ENCODE data around the gene THBS3.

The THBS3 gene

DNA sequence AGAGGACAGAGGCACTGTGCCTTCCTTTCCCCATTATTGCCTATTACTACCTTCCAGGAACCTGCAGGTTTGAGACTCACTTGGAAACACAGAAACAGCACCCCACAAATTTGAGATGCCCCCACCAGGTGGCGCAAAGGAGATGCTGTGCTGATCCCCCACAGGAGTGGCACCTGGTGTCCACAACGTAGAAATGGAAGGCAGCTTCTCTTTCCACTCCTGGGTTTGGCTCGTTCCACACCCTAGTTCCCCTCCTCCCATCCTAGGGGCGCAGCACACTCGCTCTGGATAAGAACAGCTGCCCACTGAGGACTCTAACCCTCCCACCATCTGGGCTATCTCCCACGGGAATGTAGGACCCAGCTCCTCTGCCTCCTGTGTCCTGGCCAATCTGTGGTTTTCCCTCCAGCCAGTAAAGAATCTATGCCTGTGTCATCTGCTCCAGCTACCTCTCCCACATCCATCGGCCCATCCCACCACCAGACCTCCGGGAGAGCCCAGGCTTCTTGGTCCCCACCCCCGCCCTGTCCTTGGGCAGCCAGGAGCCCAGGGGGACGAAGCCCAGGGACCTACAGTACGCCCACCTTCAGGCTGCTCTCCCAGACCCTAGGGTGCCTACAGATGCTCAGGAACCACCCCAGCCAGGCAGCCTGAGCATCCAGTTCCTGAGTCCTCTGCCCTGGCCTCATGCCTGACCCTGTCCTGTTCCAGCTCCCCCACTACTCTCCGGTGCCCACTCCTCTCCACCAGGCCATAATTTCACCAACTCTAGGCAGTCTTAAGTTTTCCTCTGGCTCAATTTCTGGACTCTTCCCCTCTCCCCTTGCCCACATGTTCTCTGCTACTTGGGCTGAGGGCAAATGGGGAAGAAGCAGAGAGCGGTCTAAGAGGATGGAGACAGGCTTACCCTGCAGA lies 549 bp downstream of the THBS3 start:
- peak overlapping the region; percentile 87 for H3K27ac Mint-ChIP-seq
- H3K36me3 Mint-ChIP-seq (ENCODE audit: low read depth), result peaks cover 7% of the 10 kb centered on the region
- peaks cover 25% of the 10 kb centered on the region for H3K4me1 Mint-ChIP-seq (ENCODE audit: low read depth)
- H3K9me3 Mint-ChIP-seq, result no peaks in the 10 kb centered on the region
- peak; percentile 82 for DNase-seq (ENCODE audit: low spot score)
- peak overlapping the region; percentile 72 for H3K4me3 Mint-ChIP-seq
- no peaks in the 10 kb centered on the region for H3K27me3 Mint-ChIP-seq (ENCODE audit: low read depth)

DNA sequence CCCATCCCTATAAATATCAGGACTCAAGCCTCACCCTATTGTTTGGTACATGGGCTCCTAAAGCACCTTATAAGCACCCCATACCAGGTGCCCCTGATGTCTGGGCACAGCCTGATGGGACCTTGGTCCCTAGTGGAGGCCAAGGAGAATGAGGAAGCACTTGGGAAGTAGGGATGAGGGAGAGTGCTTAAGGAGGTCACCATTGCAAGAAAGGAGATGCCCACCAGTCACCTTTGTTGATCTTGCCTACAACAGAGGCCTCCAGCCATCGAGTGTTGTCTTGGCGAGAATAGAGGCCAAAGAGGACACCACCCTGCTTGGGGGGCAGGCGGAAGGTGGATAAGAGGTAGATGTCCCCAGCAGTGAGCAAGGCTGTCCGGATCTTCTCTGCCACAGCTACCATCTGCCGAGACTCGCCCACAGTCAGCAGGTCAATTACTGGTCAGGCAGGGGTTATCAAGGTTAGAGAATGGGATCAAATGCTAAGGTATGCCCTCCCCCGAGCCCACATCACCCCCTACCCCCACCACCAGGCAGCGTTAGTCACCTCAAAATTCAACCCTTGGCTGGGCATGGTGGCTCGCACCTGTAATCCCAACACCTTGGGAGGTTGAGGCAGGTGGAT lies 1.6 kb downstream of the THBS3 start:
- Mint-ChIP-seq H3K4me3 (no peak overlapping the region), H3K27ac (no peak overlapping the region), H3K36me3 (ENCODE audit: low read depth) (peaks cover 3% of the 10 kb centered on the region), H3K27me3 (ENCODE audit: low read depth) (no peaks in the 10 kb centered on the region), H3K4me1 (ENCODE audit: low read depth) (peaks cover 25% of the 10 kb centered on the region), H3K9me3 (no peaks in the 10 kb centered on the region)
- no peak for DNase-seq (ENCODE audit: low spot score)

DNA sequence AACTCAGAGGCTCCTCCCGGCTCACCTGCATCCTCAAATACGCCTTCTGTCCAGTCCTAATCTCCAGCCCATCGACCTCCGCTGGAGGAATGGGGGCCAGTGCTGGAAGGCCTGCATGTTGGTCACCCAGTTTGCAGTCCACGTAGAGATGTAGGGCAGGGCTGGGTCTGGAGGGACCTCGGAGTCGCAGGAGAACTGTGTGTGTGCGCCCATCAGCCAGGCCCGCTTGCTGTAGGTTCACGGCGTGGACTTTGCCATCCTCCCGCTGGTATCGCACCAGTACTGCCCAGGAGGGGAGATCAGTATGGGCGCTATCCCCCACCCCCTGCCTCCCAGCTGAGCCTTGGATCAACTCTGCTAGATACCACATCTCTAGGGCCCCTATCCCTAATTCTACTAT lies 2.7 kb downstream of the THBS3 start:
- no peak overlapping the region for H3K4me3 Mint-ChIP-seq
- no peak overlapping the region for H3K27ac Mint-ChIP-seq
- H3K36me3 Mint-ChIP-seq (ENCODE audit: low read depth), result no peaks in the 10 kb centered on the region
- H3K9me3 Mint-ChIP-seq, result no peaks in the 10 kb centered on the region
- peaks cover 18% of the 10 kb centered on the region for H3K4me1 Mint-ChIP-seq (ENCODE audit: low read depth)
- no peak for DNase-seq (ENCODE audit: low spot score)
- no peaks in the 10 kb centered on the region for H3K27me3 Mint-ChIP-seq (ENCODE audit: low read depth)

DNA sequence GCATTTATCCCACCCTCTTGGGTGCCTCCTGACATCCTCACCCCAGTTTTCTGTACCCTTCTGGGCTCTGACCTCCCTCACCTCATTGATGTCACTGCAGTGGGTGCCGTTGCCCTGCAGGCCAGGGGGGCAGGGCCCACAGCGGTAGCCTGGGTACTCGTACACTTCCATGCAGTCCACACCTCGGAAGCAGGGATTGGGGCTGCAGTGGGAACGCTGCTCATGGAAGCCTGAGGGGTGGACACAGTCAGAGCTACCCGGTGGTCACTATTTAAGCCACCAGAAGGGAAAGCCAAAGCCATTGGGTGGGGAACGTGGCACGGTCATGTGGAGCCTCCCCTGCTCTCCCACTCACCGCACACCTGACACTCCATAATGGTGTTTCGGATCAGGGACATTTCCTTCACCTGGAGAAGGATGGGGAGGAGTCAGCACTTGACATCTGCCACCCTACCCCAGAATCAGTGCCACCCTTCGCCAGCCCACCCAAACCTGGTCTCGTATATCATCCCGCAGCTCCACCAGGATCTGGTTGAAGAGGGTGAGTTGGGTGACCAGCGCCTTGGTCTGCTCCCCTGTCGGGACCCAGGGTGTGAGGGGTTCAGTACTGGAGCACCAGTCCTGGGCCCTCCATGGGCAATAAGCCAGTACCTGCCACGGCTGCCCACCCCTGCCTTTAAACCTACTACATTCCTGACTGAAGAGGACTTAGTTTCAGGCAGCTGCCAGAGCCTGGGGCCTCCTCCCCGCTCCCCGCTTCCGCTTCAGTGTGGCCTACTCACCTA lies 4.8 kb downstream of the THBS3 start:
- H3K4me3 Mint-ChIP-seq, result no peak overlapping the region
- H3K27me3 Mint-ChIP-seq (ENCODE audit: low read depth), result no peaks in the 10 kb centered on the region
- H3K9me3 Mint-ChIP-seq, result no peaks in the 10 kb centered on the region
- H3K27ac Mint-ChIP-seq, result peak overlapping the region; percentile 51
- H3K4me1 Mint-ChIP-seq (ENCODE audit: low read depth), result peaks cover 10% of the 10 kb centered on the region
- H3K36me3 Mint-ChIP-seq (ENCODE audit: low read depth), result no peaks in the 10 kb centered on the region
- no peak for DNase-seq (ENCODE audit: low spot score)

DNA sequence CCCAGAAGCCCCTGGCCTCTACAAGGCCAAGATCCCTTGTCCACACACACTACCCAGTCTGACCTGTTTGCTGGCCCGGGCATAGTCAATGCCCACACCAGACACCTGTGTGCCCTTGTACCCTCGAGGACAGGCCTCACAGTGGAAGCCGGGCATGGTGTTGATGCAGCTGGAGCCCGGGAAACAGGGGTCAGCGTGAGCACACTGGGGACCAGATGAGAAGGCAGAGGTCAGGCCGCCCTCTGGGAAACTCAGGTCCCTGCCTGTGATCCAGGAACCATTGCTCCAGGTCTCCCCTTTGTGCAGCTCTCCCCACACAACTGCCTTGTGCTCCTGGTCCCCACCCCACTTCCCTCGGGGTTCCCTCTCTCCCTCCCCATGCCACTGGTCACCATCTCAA lies 5.5 kb downstream of the THBS3 start:
- Mint-ChIP-seq H3K4me1 (ENCODE audit: low read depth) (peaks cover 5% of the 10 kb centered on the region), H3K27ac (no peak overlapping the region), H3K27me3 (ENCODE audit: low read depth) (no peaks in the 10 kb centered on the region), H3K36me3 (ENCODE audit: low read depth) (no peaks in the 10 kb centered on the region), H3K4me3 (no peak overlapping the region), H3K9me3 (no peaks in the 10 kb centered on the region)
- no peak for DNase-seq (ENCODE audit: low spot score)

DNA sequence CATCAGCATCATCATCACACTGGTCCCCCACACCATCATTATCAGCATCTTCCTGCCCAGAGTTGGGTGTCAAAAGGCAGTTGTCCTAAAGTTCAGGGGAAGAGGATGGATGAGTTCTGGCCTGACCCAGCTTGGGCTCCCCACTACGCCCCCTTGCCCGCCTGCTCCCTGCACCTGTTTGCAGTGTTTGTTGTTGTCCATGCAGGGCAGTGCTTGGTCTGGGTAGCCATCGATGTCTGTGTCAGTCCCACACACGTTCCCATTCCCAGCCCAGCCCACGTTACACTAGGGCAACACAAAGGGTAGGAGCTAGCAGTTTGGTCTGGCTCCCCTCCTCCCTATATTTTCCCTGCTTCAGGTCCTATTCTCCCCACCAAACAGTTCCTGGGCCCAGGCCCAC lies 6.8 kb downstream of the THBS3 start:
- no peak overlapping the region for H3K27ac Mint-ChIP-seq
- DNase-seq (ENCODE audit: low spot score), result no peak
- no peaks in the 10 kb centered on the region for H3K4me1 Mint-ChIP-seq (ENCODE audit: low read depth)
- no peaks in the 10 kb centered on the region for H3K27me3 Mint-ChIP-seq (ENCODE audit: low read depth)
- no peak overlapping the region for H3K4me3 Mint-ChIP-seq
- H3K36me3 Mint-ChIP-seq (ENCODE audit: low read depth), result peaks cover 6% of the 10 kb centered on the region
- no peaks in the 10 kb centered on the region for H3K9me3 Mint-ChIP-seq

DNA sequence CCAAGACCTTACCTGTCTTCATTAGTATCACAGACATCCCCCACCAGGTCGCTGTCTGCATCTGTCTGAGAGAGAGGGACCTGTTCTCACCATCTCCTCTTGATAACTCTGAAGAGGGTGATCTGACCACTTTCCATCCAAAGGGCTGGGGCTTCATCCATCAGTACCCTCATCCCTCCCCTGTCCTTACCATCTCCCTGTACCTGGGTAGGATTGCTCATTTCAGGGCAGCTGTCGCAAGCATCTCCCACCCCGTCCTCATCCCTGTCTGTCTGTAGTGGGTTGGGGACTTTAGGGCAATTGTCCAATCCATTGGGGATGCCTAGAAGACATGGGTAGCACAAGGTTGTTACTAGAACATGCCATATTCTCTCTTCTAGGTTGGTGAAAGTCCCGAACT lies 7.9 kb downstream of the THBS3 start:
- H3K4me1 Mint-ChIP-seq (ENCODE audit: low read depth), result peaks cover 6% of the 10 kb centered on the region
- DNase-seq (ENCODE audit: low spot score), result no peak
- H3K4me3 Mint-ChIP-seq, result no peak overlapping the region
- peaks cover 6% of the 10 kb centered on the region for H3K36me3 Mint-ChIP-seq (ENCODE audit: low read depth)
- no peaks in the 10 kb centered on the region for H3K9me3 Mint-ChIP-seq
- H3K27ac Mint-ChIP-seq, result no peak overlapping the region
- H3K27me3 Mint-ChIP-seq (ENCODE audit: low read depth), result no peaks in the 10 kb centered on the region

DNA sequence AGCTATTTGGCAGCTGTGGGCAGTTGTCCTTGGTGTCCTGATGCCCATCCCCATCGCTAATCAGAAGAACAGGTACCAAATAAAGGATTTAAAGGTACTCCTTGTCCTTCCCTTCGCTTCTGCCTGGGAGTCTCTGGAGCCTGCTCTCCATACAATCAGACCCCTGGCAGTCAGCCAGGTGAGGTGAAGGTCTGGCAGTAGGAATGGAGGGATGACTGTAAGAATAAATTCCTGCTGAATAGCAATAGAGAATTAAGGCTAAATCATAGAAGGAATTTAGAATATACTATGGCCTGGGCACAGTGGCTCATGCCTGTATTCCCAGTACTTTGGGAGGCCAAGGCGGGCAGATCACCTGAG lies 9.2 kb downstream of the THBS3 start:
- Mint-ChIP-seq H3K27ac (no peak overlapping the region), H3K4me3 (no peak overlapping the region), H3K4me1 (ENCODE audit: low read depth) (peaks cover 16% of the 10 kb centered on the region), H3K36me3 (ENCODE audit: low read depth) (peaks cover 6% of the 10 kb centered on the region), H3K27me3 (ENCODE audit: low read depth) (no peaks in the 10 kb centered on the region), H3K9me3 (no peaks in the 10 kb centered on the region)
- no peak for DNase-seq (ENCODE audit: low spot score)

DNA sequence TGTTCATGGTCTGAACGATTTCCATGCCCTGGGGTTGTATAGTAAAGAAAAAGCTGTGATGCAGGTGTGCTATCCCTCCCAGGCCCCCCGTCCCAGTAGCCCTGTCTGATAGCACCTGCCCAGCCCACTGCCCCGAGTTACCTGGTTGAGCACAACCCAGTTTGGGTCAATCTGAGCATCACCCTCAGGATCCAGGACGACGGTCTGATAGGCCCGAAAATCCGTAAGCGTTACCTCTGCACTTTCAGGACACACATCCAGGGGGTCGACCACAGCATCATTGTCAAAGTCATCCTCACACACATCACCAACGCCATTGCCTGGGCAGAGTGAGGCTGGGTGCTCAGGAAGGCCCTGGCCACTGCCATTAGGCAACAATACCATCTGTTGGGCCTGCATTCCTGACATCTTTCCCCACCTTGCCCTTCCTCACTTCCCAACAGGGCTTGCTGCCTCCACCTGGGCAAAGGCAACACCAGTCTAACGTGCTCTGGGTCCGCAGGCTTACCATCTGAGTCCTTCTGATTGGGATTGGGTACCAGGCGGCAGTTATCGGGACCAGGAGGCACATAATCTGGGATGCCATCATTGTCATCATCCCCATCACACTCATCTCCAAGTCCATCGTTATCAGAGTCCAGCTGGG lies 9.7 kb downstream of the THBS3 start:
- H3K27me3 Mint-ChIP-seq (ENCODE audit: low read depth), result no peaks in the 10 kb centered on the region
- H3K27ac Mint-ChIP-seq, result no peak overlapping the region

DNA sequence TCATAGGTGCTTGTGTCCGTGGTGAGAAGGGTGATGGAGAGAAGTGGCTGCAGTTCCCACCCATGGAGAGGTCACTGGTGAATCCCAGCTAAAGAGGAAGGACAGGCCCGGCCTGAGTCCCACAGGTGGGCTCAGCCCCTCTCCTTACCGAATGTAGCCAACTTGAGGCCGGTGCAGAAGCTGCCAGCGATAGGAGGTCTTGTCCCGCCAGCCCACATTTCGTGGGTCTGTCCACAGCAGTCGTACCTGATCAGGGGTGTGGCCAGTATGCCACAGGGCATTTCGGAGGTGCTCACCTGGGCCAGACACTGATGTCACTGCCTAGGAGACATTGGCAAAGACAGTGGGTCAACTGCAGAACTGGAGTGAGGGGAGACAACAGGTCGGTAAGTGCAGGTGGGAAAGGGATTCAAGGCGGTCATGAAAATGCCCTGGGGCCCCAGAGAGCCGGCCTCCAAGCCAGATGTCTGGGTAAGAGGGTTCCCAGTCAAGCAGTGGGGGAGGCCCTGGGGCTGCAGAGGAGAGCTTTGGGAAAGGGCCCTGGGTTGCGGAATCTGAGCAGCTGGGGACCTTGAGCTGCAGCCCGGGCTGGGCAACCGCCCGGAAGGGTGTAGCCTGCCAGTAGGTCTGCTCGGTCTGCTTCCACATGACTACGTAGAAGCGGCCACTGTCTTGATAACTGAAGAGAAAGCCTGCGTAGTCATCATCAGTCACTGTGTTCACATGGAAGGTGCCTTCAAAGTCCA lies 10.6 kb downstream of the THBS3 start:
- H3K27me3 Mint-ChIP-seq (ENCODE audit: low read depth), result no peaks in the 10 kb centered on the region
- peaks cover 6% of the 10 kb centered on the region for H3K36me3 Mint-ChIP-seq (ENCODE audit: low read depth)
- no peak for DNase-seq (ENCODE audit: low spot score)
- no peak overlapping the region for H3K4me3 Mint-ChIP-seq
- no peaks in the 10 kb centered on the region for H3K9me3 Mint-ChIP-seq
- no peak overlapping the region for H3K27ac Mint-ChIP-seq
- H3K4me1 Mint-ChIP-seq (ENCODE audit: low read depth), result peaks cover 28% of the 10 kb centered on the region

More for the DNA sequence above, 9.7 kb downstream of the THBS3 start:
- DNase-seq (ENCODE audit: low spot score), result no peak
- H3K4me1 Mint-ChIP-seq (ENCODE audit: low read depth), result peaks cover 20% of the 10 kb centered on the region
- H3K9me3 Mint-ChIP-seq, result no peaks in the 10 kb centered on the region
- peaks cover 6% of the 10 kb centered on the region for H3K36me3 Mint-ChIP-seq (ENCODE audit: low read depth)
- H3K4me3 Mint-ChIP-seq, result no peak overlapping the region

DNA sequence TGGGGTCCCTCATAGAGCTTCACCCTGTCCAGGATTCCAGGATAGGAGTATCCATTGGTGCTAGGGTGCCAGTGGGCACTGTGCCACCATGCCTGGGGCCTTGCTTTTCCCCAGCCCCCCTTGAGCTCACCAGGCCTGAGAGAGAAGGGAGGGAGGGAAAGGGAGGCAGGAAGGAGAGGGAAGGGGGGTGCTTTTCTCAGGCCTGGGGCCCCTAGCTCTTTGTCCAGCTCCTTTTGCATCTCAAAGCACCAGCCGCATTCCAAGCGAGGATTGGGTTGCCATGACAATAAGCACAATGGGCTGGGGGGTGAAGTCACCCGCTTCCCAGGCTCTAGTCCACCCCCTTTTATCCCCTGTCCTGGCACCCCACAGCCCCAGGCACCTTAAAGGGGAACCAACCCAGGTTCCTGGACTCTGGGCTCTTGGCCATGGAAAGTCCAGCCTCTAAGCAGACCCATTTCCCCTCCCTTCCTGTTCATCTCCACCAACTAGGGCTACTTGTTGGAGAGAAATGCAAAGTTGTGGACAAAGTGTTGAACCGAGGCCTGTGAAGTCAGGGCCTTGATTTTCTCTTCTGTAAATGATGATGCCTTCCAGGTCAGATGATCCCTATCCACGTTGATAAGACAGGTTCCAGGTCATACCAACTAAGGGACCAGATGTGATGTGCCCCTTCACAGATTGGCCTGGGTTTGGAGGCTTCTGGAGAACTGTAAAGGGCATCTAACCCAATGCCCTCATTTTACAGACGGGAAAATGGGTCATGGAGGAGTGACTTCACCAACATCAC lies 11.4 kb downstream of the THBS3 start:
- no peaks in the 10 kb centered on the region for H3K27me3 Mint-ChIP-seq (ENCODE audit: low read depth)
- peak overlapping the region; percentile 87 for H3K4me3 Mint-ChIP-seq
- H3K4me1 Mint-ChIP-seq (ENCODE audit: low read depth), result peaks cover 31% of the 10 kb centered on the region
- no peak overlapping the region for H3K27ac Mint-ChIP-seq
- peaks cover 6% of the 10 kb centered on the region for H3K36me3 Mint-ChIP-seq (ENCODE audit: low read depth)
- no peaks in the 10 kb centered on the region for H3K9me3 Mint-ChIP-seq
- no peak for DNase-seq (ENCODE audit: low spot score)

DNA sequence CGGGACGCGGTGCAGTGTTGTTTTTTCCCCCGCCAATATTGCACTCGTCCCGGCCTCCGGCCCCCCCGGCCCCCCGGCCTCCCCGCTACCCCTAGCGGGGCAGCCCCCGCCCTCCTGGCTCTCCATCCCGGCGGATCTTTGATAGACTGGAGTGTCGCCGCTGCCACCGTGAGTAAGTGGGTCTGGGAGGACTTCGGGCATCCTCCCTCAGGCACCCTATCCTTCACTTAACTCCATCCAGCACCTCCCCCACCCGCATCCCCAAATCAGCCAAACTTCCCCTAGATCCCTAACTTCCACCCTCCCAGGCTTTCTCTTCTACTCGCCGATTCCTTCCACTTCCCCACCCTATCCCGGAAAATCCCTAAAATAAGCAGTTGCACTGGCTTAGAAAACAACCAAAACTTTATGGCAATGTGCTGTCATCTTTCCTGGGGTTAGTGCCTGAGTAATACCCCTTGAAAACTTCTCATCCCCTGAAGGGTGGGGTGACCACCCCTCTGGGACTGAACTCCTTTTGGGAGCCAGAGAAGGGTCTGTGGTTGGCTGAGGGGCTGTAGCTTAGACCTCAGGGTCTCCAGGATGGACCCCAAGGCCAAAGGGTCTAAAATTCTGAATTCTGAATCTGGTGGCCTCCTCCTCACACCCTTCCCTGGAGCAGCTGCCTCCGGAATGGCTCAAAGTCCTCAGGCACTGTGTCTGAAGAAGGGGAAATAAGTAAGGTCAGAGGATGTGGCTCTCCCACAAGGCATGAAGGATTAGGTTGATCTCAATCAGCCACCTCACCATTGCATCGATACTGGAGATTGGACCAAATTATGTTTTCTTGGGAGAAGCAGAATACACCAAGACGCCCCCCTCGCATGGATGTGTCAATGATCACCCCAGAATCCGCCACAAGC lies 12.2 kb downstream of the THBS3 start:
- no peaks in the 10 kb centered on the region for H3K9me3 Mint-ChIP-seq
- peak overlapping the region; percentile 59 for H3K27ac Mint-ChIP-seq
- DNase-seq (ENCODE audit: low spot score), result no peak
- H3K4me3 Mint-ChIP-seq, result peak overlapping the region; percentile 87
- no peaks in the 10 kb centered on the region for H3K27me3 Mint-ChIP-seq (ENCODE audit: low read depth)
- H3K36me3 Mint-ChIP-seq (ENCODE audit: low read depth), result peaks cover 6% of the 10 kb centered on the region
- peaks cover 31% of the 10 kb centered on the region for H3K4me1 Mint-ChIP-seq (ENCODE audit: low read depth)
